H1 (cell line): ENCODE measurements around the gene C1orf87. TPM values are rescaled to one million over a fixed set of nuclear protein-coding genes. Genes with fewer than 3 reads are reported as not detected.

Source experiments
- CREB1 ChIP-seq: IDR thresholded peaks from 2 replicates; pipeline ENCODE4 v1.6.1; 2012; ENCODE audit warnings: inconsistent platforms
- FOSL1 ChIP-seq: IDR thresholded peaks from 2 replicates; pipeline ENCODE4 v1.6.1; 2011; ENCODE audit warnings: mild to moderate bottlenecking, low read depth, low read length, moderate library complexity; ENCODE audit not compliant: insufficient read depth
- JUN ChIP-seq: IDR thresholded peaks from 2 replicates; pipeline ENCODE4 v1.6.1; 2011; ENCODE audit warnings: low read depth, mild to moderate bottlenecking, improper control_type of control experiment, low read length
- RAD21 ChIP-seq, 2 experiments: IDR thresholded peaks in 1 of 2; conservative IDR thresholded peaks in 1 of 2; 2 replicates each; pipeline ENCODE4 v1.6.1; 2011; ENCODE audit warnings: low read depth in 2 of 2, low read length in 2 of 2, improper control_type of control experiment in 1 of 2, inconsistent platforms in 1 of 2, mild to moderate bottlenecking in 1 of 2, moderate library complexity in 1 of 2
- RFX5 ChIP-seq: IDR thresholded peaks from 2 replicates; pipeline ENCODE4 v1.6.1; 2011; ENCODE audit warnings: low read depth, low read length, improper control_type of control experiment, borderline replicate concordance
- SAP30 ChIP-seq: fragments of 300-600 bp; sonication (generic); IDR thresholded peaks from 2 replicates; pipeline ENCODE4 v1.7.1; 2012; ENCODE audit warnings: low read length, moderate library complexity, mild to moderate bottlenecking, inconsistent platforms; ENCODE audit not compliant: insufficient read depth, insufficient replicate concordance
- SIN3A ChIP-seq, 2 experiments: IDR thresholded peaks in 1 of 2; conservative IDR thresholded peaks in 1 of 2; 2 replicates each; pipeline ENCODE4 v1.6.1; 2011 to 2012; ENCODE audit warnings: low read length in 2 of 2, improper control_type of control experiment in 1 of 2, low read depth in 1 of 2, mild to moderate bottlenecking in 1 of 2
- SRF ChIP-seq: IDR thresholded peaks from 2 replicates; pipeline ENCODE4 v1.6.1; 2011; ENCODE audit warnings: mild to moderate bottlenecking, low read depth, low read length, moderate library complexity
- polyA plus RNA-seq, 7 experiments: library from polyadenylated mRNA; depleted of rRNA in 3 of 7; stranded (reverse) in 5 of 7; unstranded in 2 of 7; fragments of >200 nt in 5 of 7; fragments of 200-250 nt in 2 of 7; gene quantifications; 1 replicate in 5 of 7; 2 replicates in 1 of 7; 4 replicates in 1 of 7; pipeline versions ENCODE4 v1.2.1 to v1.2.3, GENCODE V29; 2011 to 2013; ENCODE audit warnings: missing spikeins in 2 of 7, mixed read lengths in 2 of 7
- total RNA-seq: library from RNA; stranded (reverse); fragmentation: NEBNext Ultra II Directional; extraction: Animal tissue kit (Norgen Biotek cat#: 25700); gene quantifications from 2 replicates; pipeline ENCODE4 v1.2.1, GENCODE V29; 2021

The C1orf87 gene
- total and polyA plus RNA-seq, 2 of the 8 experiments (the other 6 are each of a cell fraction or from before 2014, with no cell fraction given), result 0.41 TPM; not detected in 1

DNA sequence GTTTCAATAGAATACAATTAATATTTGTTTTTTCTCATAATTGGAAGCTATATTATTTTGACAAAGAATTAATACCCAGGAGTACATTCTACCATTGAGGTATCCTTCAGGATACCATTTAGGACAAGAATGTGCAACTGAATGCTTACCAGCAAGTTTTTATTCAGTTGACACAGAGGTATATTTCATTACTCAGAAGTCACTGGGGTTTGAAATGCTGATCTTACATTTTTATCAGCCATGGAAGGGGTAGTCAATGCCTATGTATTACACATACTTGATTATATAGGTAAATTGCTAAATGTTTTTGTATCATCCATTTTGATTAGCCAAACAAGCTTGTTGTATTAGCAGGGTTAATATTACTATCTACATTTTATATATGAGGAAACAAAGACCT is 48.0 kb downstream of the C1orf87 start (continued):
- TF ChIP-seq JUN, result no peak
- no peak for TF ChIP-seq RFX5
- TF ChIP-seq CREB1, result no peak
- TF ChIP-seq SRF, result no peak
- no peak for TF ChIP-seq SAP30
- TF ChIP-seq SIN3A (conservative IDR thresholded peaks at IDR 0.05 in 1 of 2, IDR thresholded peaks at IDR 0.05 in 1 of 2; ENCODE audit: low read depth in 1 of 2, low read length in 2 of 2), result no peak
- TF ChIP-seq RAD21 (IDR thresholded peaks at IDR 0.05 in 1 of 2, conservative IDR thresholded peaks at IDR 0.05 in 1 of 2; ENCODE audit: low read depth in 2 of 2, low read length in 2 of 2), result no peak
- no peak for TF ChIP-seq FOSL1
